Neuronal stem cell (in vitro differentiated cells): ENCODE results near the gene SULT1C4.

ENCODE experiments used
- DNase-seq: peaks from one replicate; pipeline ENCODE4 v3.0.0-alpha.2; 2013; ENCODE audit warnings: low spot score
- H2AFZ ChIP-seq: one replicate; pipeline ENCODE4 v1.6.1; 2013; ENCODE audit warnings: mild to moderate bottlenecking, low read length, inconsistent platforms
- H2AK5ac ChIP-seq: 2 replicates; pipeline ENCODE4 v1.6.1; 2013; ENCODE audit warnings: low read depth, mild to moderate bottlenecking, inconsistent platforms, low read length, moderate library complexity, mixed read lengths
- H2BK120ac ChIP-seq: 2 replicates; pipeline ENCODE4 v1.6.1; 2013; ENCODE audit warnings: low read depth, mild to moderate bottlenecking, inconsistent platforms, low read length, moderate library complexity, mixed read lengths
- H2BK12ac ChIP-seq: one replicate; pipeline ENCODE4 v1.6.1; 2013; ENCODE audit warnings: low read length, inconsistent platforms
- H2BK15ac ChIP-seq: 2 replicates; pipeline ENCODE4 v1.6.1; 2013; ENCODE audit warnings: mild to moderate bottlenecking, low read length, inconsistent platforms, mixed read lengths
- H2BK5ac ChIP-seq: one replicate; pipeline ENCODE4 v1.6.1; 2013; ENCODE audit warnings: inconsistent platforms, mild to moderate bottlenecking, low read length, moderate library complexity
- H3K14ac ChIP-seq: one replicate; pipeline ENCODE4 v1.6.1; 2013; ENCODE audit warnings: low read length, inconsistent platforms
- H3K18ac ChIP-seq: 2 replicates; pipeline ENCODE4 v1.6.1; 2013; ENCODE audit warnings: low read length, inconsistent platforms
- H3K23ac ChIP-seq: 2 replicates; pipeline ENCODE4 v1.6.1; 2013; ENCODE audit warnings: low read depth, mild to moderate bottlenecking, mixed read lengths, low read length, inconsistent platforms; ENCODE audit not compliant: poor library complexity
- H3K27ac ChIP-seq: replicated peaks from 3 replicates; pipeline ENCODE4 v1.5.1; 2013; ENCODE audit warnings: low read length, inconsistent platforms
- H3K27me3 ChIP-seq, 3 experiments: 2 replicates each; pipeline ENCODE4 v1.6.1; 2013; ENCODE audit warnings: low read length in 3 of 3, mild to moderate bottlenecking in 2 of 3, inconsistent platforms in 1 of 3, low read depth in 1 of 3, mixed read lengths in 1 of 3, moderate library complexity in 1 of 3; ENCODE audit not compliant: control insufficient read depth in 3 of 3, insufficient read depth in 3 of 3
- H3K36me3 ChIP-seq, 2 donors: replicated peaks in 1 of 2; 2 replicates each; pipeline ENCODE4 v1.6.1; 2013; ENCODE audit warnings: low read length in 2 of 2; ENCODE audit not compliant: control insufficient read depth in 2 of 2, insufficient read depth in 2 of 2
- H3K4ac ChIP-seq: 2 replicates; pipeline ENCODE4 v1.6.1; 2013; ENCODE audit warnings: inconsistent platforms, mild to moderate bottlenecking, low read length, moderate library complexity
- H3K4me1 ChIP-seq, 2 donors: 1 replicate in 1 of 2; 2 replicates in 1 of 2; pipeline ENCODE4 v1.6.1; 2013; ENCODE audit warnings: low read length in 2 of 2, low read depth in 1 of 2; ENCODE audit not compliant: control insufficient read depth in 2 of 2, insufficient read depth in 1 of 2
- H3K4me2 ChIP-seq: one replicate; pipeline ENCODE4 v1.6.1; 2013; ENCODE audit warnings: mild to moderate bottlenecking, low read length, inconsistent platforms; ENCODE audit not compliant: insufficient read depth, poor library complexity, severe bottlenecking
- H3K4me3 ChIP-seq, 2 donors: 2 replicates each; pipeline ENCODE4 v1.5.1; 2013; ENCODE audit warnings: low read length in 2 of 2, mild to moderate bottlenecking in 2 of 2, inconsistent platforms in 1 of 2, moderate library complexity in 1 of 2
- H3K79me1 ChIP-seq: one replicate; pipeline ENCODE4 v1.6.1; 2013; ENCODE audit warnings: low read depth, mild to moderate bottlenecking, inconsistent platforms, low read length, moderate library complexity
- H3K9ac ChIP-seq: one replicate; pipeline ENCODE4 v1.6.1; 2013; ENCODE audit warnings: mild to moderate bottlenecking, low read depth, low read length, inconsistent platforms; ENCODE audit not compliant: poor library complexity
- H3K9me3 ChIP-seq, 2 donors: replicated peaks in 1 of 2; 2 replicates each; pipeline versions ENCODE3 to v1.6.1; 2013; ENCODE audit warnings: low read length in 2 of 2, mild to moderate bottlenecking in 2 of 2, inconsistent platforms in 1 of 2, low read depth in 1 of 2, mixed read lengths in 1 of 2, moderate library complexity in 1 of 2; ENCODE audit not compliant: control insufficient read depth in 2 of 2, insufficient read depth in 1 of 2
- H4K8ac ChIP-seq: one replicate; pipeline ENCODE4 v1.6.1; 2013; ENCODE audit warnings: low read depth, mild to moderate bottlenecking, inconsistent platforms, low read length, moderate library complexity
- H4K91ac ChIP-seq: one replicate; pipeline ENCODE4 v1.6.1; 2013; ENCODE audit warnings: low read length, low read depth, mild to moderate bottlenecking, inconsistent platforms; ENCODE audit not compliant: poor library complexity
- WGBS, 2 donors: extraction: QIAGEN DNeasy Blood & Tissue Kit; methylation state at CpG; one replicate each; pipeline ENCODE4 v1.1.7; 2013; ENCODE audit warnings: missing lambda C conversion rate in 2 of 2, mixed read lengths in 1 of 2; ENCODE audit not compliant: insufficient read length in 2 of 2, insufficient replicate concordance in 1 of 2; ENCODE audit errors: extremely low coverage in 2 of 2; 5-methylcytosine and 5-hydroxymethylcytosine counted together

The SULT1C4 gene

GRCh38 chr2:108370080-108370479, 7.7 kb upstream of the SULT1C4 start:
- Histone ChIP-seq H2BK15ac (no peak overlapping the region), H3K4ac (no peak overlapping the region), H3K27ac (no peak overlapping the region), H2BK5ac (no peak overlapping the region), H3K4me1 (no peaks in the 10 kb centered on the region), H4K8ac (no peak overlapping the region), H3K9me3 (peaks cover 0 to 4% of the 10 kb centered on the region in 2 donors), H4K91ac (no peak overlapping the region), H3K14ac (no peak overlapping the region), H2BK12ac (no peak overlapping the region), H3K23ac (no peak overlapping the region), H3K36me3 (no peaks in the 10 kb centered on the region), H3K27me3 (no peaks in the 10 kb centered on the region), H3K18ac (no peak overlapping the region), H3K9ac (no peak overlapping the region), H2AFZ (no peak overlapping the region), H3K79me1 (no peaks in the 10 kb centered on the region), H2BK120ac (no peak overlapping the region), H3K4me3 (no peak overlapping the region), H3K4me2 (no peak overlapping the region), H2AK5ac (no peak overlapping the region)
- no CpG with 5 or more reads among the region's 2 CpGs for WGBS, 2 donors
- no peak for DNase-seq

- Histone ChIP-seq H3K27me3 (no peaks in the 10 kb centered on the region), H3K4me2 (no peak overlapping the region), H2BK120ac (no peak overlapping the region), H3K4ac (no peak overlapping the region), H3K18ac (no peak overlapping the region), H3K79me1 (no peaks in the 10 kb centered on the region), H3K27ac (no peak overlapping the region), H3K4me1 (peaks cover 9 to 12% of the 10 kb centered on the region in 2 donors), H2AFZ (peak overlapping the region; percentile 93), H4K8ac (no peak overlapping the region), H2AK5ac (no peak overlapping the region), H2BK15ac (no peak overlapping the region), H3K23ac (no peak overlapping the region), H3K4me3 (no peak overlapping the region), H3K9me3 (no peaks in the 10 kb centered on the region), H2BK5ac (no peak overlapping the region), H3K9ac (no peak overlapping the region), H3K36me3 (peaks cover 0 to 5% of the 10 kb centered on the region in 2 donors), H4K91ac (no peak overlapping the region), H2BK12ac (no peak overlapping the region), H3K14ac (no peak overlapping the region)
- no peak for DNase-seq
- WGBS, 2 donors: no CpG with 5 or more reads among the region's 4 CpGs
Measured at GRCh38 chr2:108376774-108377173, 980 bp upstream of the SULT1C4 start.

GRCh38 chr2:108377401-108377800, 353 bp upstream of the SULT1C4 start:
- Histone ChIP-seq H2BK5ac (no peak overlapping the region), H3K18ac (peak overlapping the region; percentile 67), H4K91ac (no peak overlapping the region), H3K4me1 (peaks cover 9 to 12% of the 10 kb centered on the region in 2 donors), H2AK5ac (no peak overlapping the region), H4K8ac (no peak overlapping the region), H2AFZ (peak overlapping the region; percentile 93), H3K4ac (peak overlapping the region; percentile 18), H2BK12ac (peak overlapping the region; percentile 42), H3K79me1 (no peaks in the 10 kb centered on the region), H3K4me2 (no peak overlapping the region), H3K27me3 (no peaks in the 10 kb centered on the region), H3K27ac (no peak overlapping the region), H3K14ac (no peak overlapping the region), H3K9ac (no peak overlapping the region), H2BK15ac (no peak overlapping the region), H3K23ac (no peak overlapping the region), H2BK120ac (peak overlapping the region; percentile 30), H3K4me3 (peak overlapping the region in 1 of 2 donors; percentile 45), H3K9me3 (no peaks in the 10 kb centered on the region), H3K36me3 (peaks cover 0 to 10% of the 10 kb centered on the region in 2 donors)
- DNase-seq: no peak
- WGBS, 2 donors: no CpG with 5 or more reads among the region's 1 CpG

- peak overlapping the region; percentile 26 for H3K4me2 ChIP-seq
- no peak overlapping the region for H2AK5ac ChIP-seq
- H4K8ac ChIP-seq: no peak overlapping the region
- peak overlapping the region; percentile 42 for H2AFZ ChIP-seq
- H3K14ac ChIP-seq: no peak overlapping the region
- H2BK120ac ChIP-seq: no peak overlapping the region
- H3K4me1 ChIP-seq: peaks cover 14 to 15% of the 10 kb centered on the region in 2 donors
- no peak overlapping the region for H2BK5ac ChIP-seq
- WGBS, 2 donors: no CpG with 5 or more reads among the region's 2 CpGs
- no peaks in the 10 kb centered on the region for H3K9me3 ChIP-seq
- no peak overlapping the region for H2BK15ac ChIP-seq
- H3K36me3 ChIP-seq: peaks cover 0 to 19% of the 10 kb centered on the region in 2 donors
- H3K79me1 ChIP-seq: no peaks in the 10 kb centered on the region
- no peaks in the 10 kb centered on the region for H3K27me3 ChIP-seq
- no peak overlapping the region for H3K18ac ChIP-seq
- H3K4me3 ChIP-seq: peak overlapping the region; percentile 45 to 53
- H3K9ac ChIP-seq: no peak overlapping the region
- no peak overlapping the region for H3K27ac ChIP-seq
- no peak overlapping the region for H3K4ac ChIP-seq
- H4K91ac ChIP-seq: no peak overlapping the region
- H2BK12ac ChIP-seq: no peak overlapping the region
- no peak overlapping the region for H3K23ac ChIP-seq
- no peak for DNase-seq
Measured at GRCh38 chr2:108378851-108379250, 1.1 kb downstream of the SULT1C4 start.
